ENCODE data around the gene ZBTB25. TPM values are rescaled to one million over a fixed set of nuclear protein-coding genes. Genes with fewer than 3 reads are reported as not detected.

ZBTB25 gene
- total RNA-seq, 1 donor from 2014 or later: 9.4 TPM

DNA sequence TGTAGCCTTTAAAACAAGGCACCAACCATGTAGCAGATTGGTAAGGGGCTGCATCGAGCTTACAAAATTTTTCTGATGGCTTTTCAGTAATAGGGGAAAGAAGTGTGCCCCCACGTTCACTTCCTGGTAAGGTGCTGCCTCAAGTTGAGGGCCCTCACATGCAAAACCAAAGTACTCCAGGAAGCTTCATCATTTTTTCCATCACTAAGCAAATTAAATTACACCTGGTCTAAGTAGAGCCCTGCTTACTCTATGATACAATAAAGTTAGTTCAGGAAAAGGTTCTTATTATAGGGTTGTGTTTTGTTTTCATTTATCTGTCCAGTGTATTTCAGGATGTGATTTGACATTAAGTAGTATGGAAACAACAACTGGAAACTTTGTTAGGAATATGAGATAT, 53.4 kb downstream of the ZBTB25 start:
- TF ChIP-seq, protein P1, sequence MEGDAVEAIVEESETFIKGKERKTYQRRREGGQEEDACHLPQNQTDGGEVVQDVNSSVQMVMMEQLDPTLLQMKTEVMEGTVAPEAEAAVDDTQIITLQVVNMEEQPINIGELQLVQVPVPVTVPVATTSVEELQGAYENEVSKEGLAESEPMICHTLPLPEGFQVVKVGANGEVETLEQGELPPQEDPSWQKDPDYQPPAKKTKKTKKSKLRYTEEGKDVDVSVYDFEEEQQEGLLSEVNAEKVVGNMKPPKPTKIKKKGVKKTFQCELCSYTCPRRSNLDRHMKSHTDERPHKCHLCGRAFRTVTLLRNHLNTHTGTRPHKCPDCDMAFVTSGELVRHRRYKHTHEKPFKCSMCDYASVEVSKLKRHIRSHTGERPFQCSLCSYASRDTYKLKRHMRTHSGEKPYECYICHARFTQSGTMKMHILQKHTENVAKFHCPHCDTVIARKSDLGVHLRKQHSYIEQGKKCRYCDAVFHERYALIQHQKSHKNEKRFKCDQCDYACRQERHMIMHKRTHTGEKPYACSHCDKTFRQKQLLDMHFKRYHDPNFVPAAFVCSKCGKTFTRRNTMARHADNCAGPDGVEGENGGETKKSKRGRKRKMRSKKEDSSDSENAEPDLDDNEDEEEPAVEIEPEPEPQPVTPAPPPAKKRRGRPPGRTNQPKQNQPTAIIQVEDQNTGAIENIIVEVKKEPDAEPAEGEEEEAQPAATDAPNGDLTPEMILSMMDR (IDR thresholded peaks at IDR 0.05; ENCODE audit: partially characterized antibody, unreplicated experiment): no peak
- no peaks in the 10 kb centered on the region for H3K27me3 Mint-ChIP-seq (ENCODE audit: unreplicated experiment)
- no peak overlapping the region for H3K27ac Mint-ChIP-seq (ENCODE audit: unreplicated experiment)
- no peaks in the 10 kb centered on the region for H3K9me3 Mint-ChIP-seq (ENCODE audit: unreplicated experiment)
- H3K4me3 Mint-ChIP-seq (ENCODE audit: unreplicated experiment): no peak overlapping the region
- H3K36me3 Mint-ChIP-seq (ENCODE audit: unreplicated experiment): no peaks in the 10 kb centered on the region
- no peak for DNase-seq
- peaks cover 6% of the 10 kb centered on the region for H3K4me1 Mint-ChIP-seq (ENCODE audit: low read depth, unreplicated experiment)

GRCh38 chr14:64447876-64448670, 55.6 kb downstream of the ZBTB25 start:
- Mint-ChIP-seq H3K36me3 (ENCODE audit: unreplicated experiment) (no peaks in the 10 kb centered on the region), H3K27me3 (ENCODE audit: unreplicated experiment) (peaks cover 2% of the 10 kb centered on the region), H3K4me1 (ENCODE audit: low read depth, unreplicated experiment) (no peaks in the 10 kb centered on the region), H3K27ac (ENCODE audit: unreplicated experiment) (no peak overlapping the region), H3K9me3 (ENCODE audit: unreplicated experiment) (no peaks in the 10 kb centered on the region), H3K4me3 (ENCODE audit: unreplicated experiment) (no peak overlapping the region)
- TF ChIP-seq, protein P1 (IDR thresholded peaks at IDR 0.05; ENCODE audit: partially characterized antibody, unreplicated experiment): no peak
- no peak for DNase-seq

DNA sequence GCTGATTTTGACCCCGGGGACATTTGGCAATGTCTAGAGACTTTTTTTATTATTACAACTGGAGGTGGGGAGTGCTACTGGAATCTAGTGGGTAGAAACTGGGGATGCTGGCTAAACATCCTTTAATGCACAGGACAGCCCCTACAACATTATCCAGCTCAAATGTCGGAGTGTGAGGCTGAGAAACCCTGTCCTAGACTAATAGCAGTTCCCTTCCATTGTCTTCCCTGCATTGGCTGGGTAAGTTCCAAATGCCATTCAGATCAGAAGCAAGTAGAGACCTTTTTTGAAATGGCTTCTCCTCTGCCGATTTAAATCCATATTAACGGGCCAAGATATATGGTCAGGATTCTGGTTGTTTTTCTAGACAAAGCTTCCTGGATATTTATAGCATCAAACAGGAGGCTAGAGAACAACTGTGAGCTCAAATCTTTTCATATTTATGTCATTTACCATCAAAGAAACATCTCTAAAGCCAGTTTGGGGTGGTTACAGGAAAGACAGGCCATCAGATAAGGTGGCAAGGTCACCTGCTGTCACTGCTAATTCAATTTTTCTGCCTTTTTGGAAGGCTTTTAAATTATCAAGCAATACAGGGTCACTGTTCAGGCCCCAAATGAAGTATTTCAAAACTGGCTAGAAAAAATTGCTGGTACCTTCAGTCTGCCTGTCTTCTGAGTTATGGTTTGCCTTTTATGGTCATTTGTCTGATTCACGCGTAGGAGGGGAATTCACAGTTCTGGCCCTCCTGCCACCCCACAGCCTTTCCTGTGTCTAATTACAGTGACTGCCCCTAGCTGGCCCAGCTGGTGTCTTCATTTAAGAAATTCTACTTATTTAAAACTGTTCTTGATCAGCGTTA, 58.4 kb downstream of the ZBTB25 start:
- Mint-ChIP-seq H3K27ac (ENCODE audit: unreplicated experiment) (no peak overlapping the region), H3K9me3 (ENCODE audit: unreplicated experiment) (no peaks in the 10 kb centered on the region), H3K4me3 (ENCODE audit: unreplicated experiment) (no peak overlapping the region), H3K36me3 (ENCODE audit: unreplicated experiment) (no peaks in the 10 kb centered on the region), H3K4me1 (ENCODE audit: low read depth, unreplicated experiment) (no peaks in the 10 kb centered on the region), H3K27me3 (ENCODE audit: unreplicated experiment) (peaks cover 2% of the 10 kb centered on the region)
- TF ChIP-seq, protein P1 (IDR thresholded peaks at IDR 0.05; ENCODE audit: partially characterized antibody, unreplicated experiment): no peak
- DNase-seq: no peak

DNA sequence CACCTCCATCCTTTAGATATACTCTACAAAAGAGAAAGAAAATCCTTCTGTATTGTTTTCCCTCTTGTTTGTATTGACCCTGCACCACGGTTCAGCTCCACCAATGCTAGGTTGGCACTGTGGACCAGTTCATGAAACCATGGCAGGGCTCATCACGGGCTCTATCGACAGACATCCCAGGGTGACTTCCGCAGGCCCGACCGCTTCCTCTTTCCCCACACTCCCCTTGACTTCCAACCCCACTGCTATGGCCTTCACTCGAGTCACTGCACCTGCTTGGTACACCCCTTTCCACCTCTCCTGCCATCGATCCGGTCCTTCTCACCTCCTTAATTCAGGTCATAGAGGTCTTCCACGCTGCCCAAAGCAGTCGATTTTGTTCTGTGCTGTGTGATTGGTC, 59.5 kb downstream of the ZBTB25 start:
- H3K27ac Mint-ChIP-seq (ENCODE audit: unreplicated experiment): no peak overlapping the region
- TF ChIP-seq, protein P1 (IDR thresholded peaks at IDR 0.05; ENCODE audit: partially characterized antibody, unreplicated experiment): no peak
- no peak for DNase-seq
- no peaks in the 10 kb centered on the region for H3K4me1 Mint-ChIP-seq (ENCODE audit: low read depth, unreplicated experiment)
- H3K27me3 Mint-ChIP-seq (ENCODE audit: unreplicated experiment): peaks cover 2% of the 10 kb centered on the region
- H3K9me3 Mint-ChIP-seq (ENCODE audit: unreplicated experiment): no peaks in the 10 kb centered on the region
- no peaks in the 10 kb centered on the region for H3K36me3 Mint-ChIP-seq (ENCODE audit: unreplicated experiment)
- no peak overlapping the region for H3K4me3 Mint-ChIP-seq (ENCODE audit: unreplicated experiment)

Data from glutamatergic neuron (in vitro differentiated cells).